ENCODE measurements around the gene IGSF10. TPM values are rescaled to one million over a fixed set of nuclear protein-coding genes. Genes with fewer than 3 reads are reported as not detected.

The IGSF10 gene
- total RNA-seq, 1 donor from 2014 or later = not detected

GRCh38 chr3:151460228-151460627, 633 bp downstream of the IGSF10 start:
- no peak for DNase-seq (ENCODE audit: low read depth in 2 of 2)

- DNase-seq (ENCODE audit: low read depth in 2 of 2) = no peak
These were observed 1.5 kb downstream of the IGSF10 start for GRCh38 chr3:151459358-151459757.

GRCh38 chr3:151456065-151456464, 4.8 kb downstream of the IGSF10 start:
- no peak for DNase-seq (ENCODE audit: low read depth in 2 of 2)

GRCh38 chr3:151452841-151453240, 8.0 kb downstream of the IGSF10 start:
- no peak for DNase-seq (ENCODE audit: low read depth in 2 of 2)

- DNase-seq (ENCODE audit: low read depth in 2 of 2) = no peak
These were observed 8.5 kb downstream of the IGSF10 start for GRCh38 chr3:151452368-151452767.

- DNase-seq (ENCODE audit: low read depth in 2 of 2) = no peak
These were observed 14.9 kb downstream of the IGSF10 start for GRCh38 chr3:151446002-151446340.

GRCh38 chr3:151445273-151446001, 15.4 kb downstream of the IGSF10 start:
- DNase-seq (ENCODE audit: low read depth in 2 of 2) = no peak

- DNase-seq (ENCODE audit: low read depth in 2 of 2) = peak in 1 of 2 donors; percentile 18
These were observed 17.3 kb downstream of the IGSF10 start for GRCh38 chr3:151443583-151443982.

GRCh38 chr3:151440940-151441339, 19.9 kb downstream of the IGSF10 start:
- DNase-seq (ENCODE audit: low read depth in 2 of 2) = no peak

GRCh38 chr3:151439652-151440125, 21.2 kb downstream of the IGSF10 start:
- DNase-seq (ENCODE audit: low read depth in 2 of 2) = peak; percentile 33 to 65

GRCh38 chr3:151437906-151438305, 23.0 kb downstream of the IGSF10 start:
- no peak for DNase-seq (ENCODE audit: low read depth in 2 of 2)

GRCh38 chr3:151436675-151437446, 24.0 kb downstream of the IGSF10 start:
- DNase-seq (ENCODE audit: low read depth in 2 of 2) = no peak

GRCh38 chr3:151434151-151434890, 26.5 kb downstream of the IGSF10 start:
- no peak for DNase-seq (ENCODE audit: low read depth in 2 of 2)

GRCh38 chr3:151432616-151433372, 28.1 kb downstream of the IGSF10 start:
- no peak for DNase-seq (ENCODE audit: low read depth in 2 of 2)

GRCh38 chr3:151431940-151432339, 28.9 kb downstream of the IGSF10 start:
- no peak for DNase-seq (ENCODE audit: low read depth in 2 of 2)

GRCh38 chr3:151430821-151431484, 29.9 kb downstream of the IGSF10 start:
- no peak for DNase-seq (ENCODE audit: low read depth in 2 of 2)

- no peak for DNase-seq (ENCODE audit: low read depth in 2 of 2)
These were observed 32.5 kb downstream of the IGSF10 start for GRCh38 chr3:151428386-151428785.

GRCh38 chr3:151426341-151426657, 34.6 kb downstream of the IGSF10 start:
- no peak for DNase-seq (ENCODE audit: low read depth in 2 of 2)

- no peak for DNase-seq (ENCODE audit: low read depth in 2 of 2)
These were observed 35.1 kb downstream of the IGSF10 start for GRCh38 chr3:151425627-151426340.

- no peak for DNase-seq (ENCODE audit: low read depth in 2 of 2)
These were observed 37.8 kb downstream of the IGSF10 start for GRCh38 chr3:151423091-151423490.
